ENCODE measurements around the gene SLC16A3. TPM values are rescaled to one million over a fixed set of nuclear protein-coding genes. Genes with fewer than 3 reads are reported as not detected.

Gene SLC16A3
- total and polyA plus RNA-seq, 2 experiments from 2014 or later: 3.5 to 10.6 TPM

GRCh38 chr17:82235056-82235774, 6.4 kb downstream of the SLC16A3 start:
- Histone ChIP-seq H3K9me2 (ENCODE audit: insufficient read depth) (no peaks in the 10 kb centered on the region), H3K4me3 (no peak overlapping the region), H3F3A (replicated peaks; ENCODE audit: low read depth) (peaks cover 2% of the 10 kb centered on the region; the same call in 1 of the 2 replicates), H3K36me3 (ENCODE audit: insufficient read depth) (no peaks in the 10 kb centered on the region), H3K4me2 (no peak overlapping the region), H3K27me3 (ENCODE audit: insufficient read depth) (peaks cover 16% of the 10 kb centered on the region), H4K20me1 (replicated peaks; ENCODE audit: insufficient read depth) (no peaks in the 10 kb centered on the region; the same call in 1 of the 2 replicates), H3K27ac (ENCODE audit: low read depth) (no peak overlapping the region), H3K79me2 (replicated peaks; ENCODE audit: insufficient read depth) (no peaks in the 10 kb centered on the region), H2AFZ (no peak overlapping the region), H3K4me1 (ENCODE audit: insufficient read depth) (no peaks in the 10 kb centered on the region; the same call in 1 of the 2 replicates)
- Mint-ChIP-seq H3K36me3 (ENCODE audit: low read depth) (no peaks in the 10 kb centered on the region), H3K27me3 (ENCODE audit: insufficient read depth, low read depth, poor library complexity) (peaks cover 18% of the 10 kb centered on the region), H3K4me3 (no peak overlapping the region), H3K9me3 (no peaks in the 10 kb centered on the region), H3K4me1 (peaks cover 8% of the 10 kb centered on the region; the same call in 2 of the 3 replicates), H3K27ac (no peak overlapping the region)
- ATAC-seq (no peak), DNase-seq (ENCODE audit: low spot score) (no peak)
- TF ChIP-seq CTCF (conservative IDR thresholded peaks at IDR 0.05; ENCODE audit: low read depth in 2 of 2) (no peak), POLR2AphosphoS5 (IDR thresholded peaks at IDR 0.05; ENCODE audit: low read depth) (no peak), NANOG (IDR thresholded peaks at IDR 0.05; ENCODE audit: borderline replicate concordance) (no peak), EZH2 (IDR thresholded peaks at IDR 0.05; ENCODE audit: low read depth, unreplicated experiment) (no peak), ZNF462 (CRISPR knock-in tag; IDR thresholded peaks at IDR 0.05) (no peak), EZH2phosphoT487 (IDR thresholded peaks at IDR 0.05; ENCODE audit: unreplicated experiment) (no peak), ETS1 (IDR thresholded peaks at IDR 0.05) (no peak), JUNB (IDR thresholded peaks at IDR 0.05; ENCODE audit: unreplicated experiment) (no peak), CREB1 (CRISPR knock-in tag; IDR thresholded peaks at IDR 0.05; ENCODE audit: low read depth) (no peak), ZNF114 (CRISPR knock-in tag; IDR thresholded peaks at IDR 0.05) (no peak), STAT1 (IDR thresholded peaks at IDR 0.05; ENCODE audit: unreplicated experiment) (no peak)

Data from GM23338 (cell line).